K562 (cell line): ENCODE measurements around the gene RHOF. TPM values are rescaled to one million over a fixed set of nuclear protein-coding genes. Genes with fewer than 3 reads are reported as not detected.

Experiments
- BRCA1 ChIP-seq, 2 experiments: fragments of 450-650 bp in 1 of 2; sonication (generic) in 1 of 2; formaldehyde crosslinking in 1 of 2; IDR thresholded peaks; 2 replicates each; pipeline versions ENCODE4 v1.5.0 to v1.6.1; 2017 to 2020; ENCODE audit warnings: mild to moderate bottlenecking in 1 of 2, missing genetic modification reagents in 1 of 2
- CBX1 ChIP-seq: sonication (generic); IDR thresholded peaks from 2 replicates; pipeline ENCODE4 v1.6.1; 2016; ENCODE audit warnings: antibody characterized with exemption, low read depth, mild to moderate bottlenecking
- CHD2 ChIP-seq: IDR thresholded peaks from 2 replicates; pipeline ENCODE4 v1.6.1; 2011; ENCODE audit warnings: low read depth, low read length
- ELF1 ChIP-seq: fragments of 200-800 bp; sonication (Bioruptor generic); IDR thresholded peaks from 2 replicates; pipeline ENCODE4 v1.6.1; 2016; ENCODE audit warnings: missing genetic modification characterization, missing compliant biosample characterization
- FOXK1 ChIP-seq: sonication (generic); formaldehyde crosslinking; IDR thresholded peaks from 2 replicates; pipeline ENCODE4 v1.8.0; 2022; ENCODE audit warnings: missing genetic modification reagents, mild to moderate bottlenecking, borderline replicate concordance
- RBM14 ChIP-seq: fragments of 200-400 bp; formaldehyde crosslinking; IDR thresholded peaks from 2 replicates; pipeline ENCODE4 v1.6.1; 2018; ENCODE audit warnings: low read depth, mild to moderate bottlenecking, low read length, moderate library complexity, borderline replicate concordance; ENCODE audit not compliant: insufficient read depth
- RHOXF2B ChIP-seq: fragments of 250-450 bp; sonication (Bioruptor Pico); conservative IDR thresholded peaks from 2 replicates; pipeline ENCODE4 v1.5.1; 2021
- SRSF1 ChIP-seq: fragments of 200-400 bp; formaldehyde crosslinking; IDR thresholded peaks from 2 replicates; pipeline ENCODE4 v1.6.1; 2017; ENCODE audit warnings: mild to moderate bottlenecking, low read depth, low read length, moderate library complexity
- STAT5B ChIP-seq: fragments of 250-450 bp; sonication (Bioruptor Pico); IDR thresholded peaks from 2 replicates; pipeline ENCODE4 v1.8.0; 2021; ENCODE audit warnings: mild to moderate bottlenecking, inconsistent platforms
- ZFX ChIP-seq: sonication (generic); formaldehyde crosslinking; IDR thresholded peaks from 2 replicates; pipeline ENCODE4 v1.8.0; 2022; ENCODE audit warnings: mild to moderate bottlenecking, missing genetic modification reagents, moderate library complexity
- ZNF444 ChIP-seq: fragments of 250-450 bp; sonication (Bioruptor Pico); IDR thresholded peaks from 2 replicates; pipeline ENCODE4 v1.4.0; 2020; ENCODE audit warnings: mild to moderate bottlenecking, moderate library complexity
- polyA plus RNA-seq, 8 experiments: library from polyadenylated mRNA; depleted of rRNA in 4 of 8; stranded (reverse) in 5 of 8; unstranded in 3 of 8; fragments of >200 nt; fragmentation: Nextera tagmentation in 2 of 8; fragmentation: Illumina TruSeq in 1 of 8; extraction: Ambion mirVana in 2 of 8; extraction: Trizol in 1 of 8; gene quantifications; 2 replicates each; pipeline versions ENCODE4 v1.2.1 to v1.2.3, GENCODE V29; 2011 to 2014; ENCODE audit warnings: inconsistent platforms in 1 of 8, missing spikeins in 1 of 8
- total RNA-seq, 7 experiments: library from RNA; depleted of rRNA in 6 of 7; stranded (reverse); fragments of >200 nt in 6 of 7; fragmentation: Illumina TruSeq in 2 of 7; extraction: Trizol in 2 of 7; gene quantifications; 2 replicates each; pipeline versions ENCODE4 v1.2.1 to v1.2.3, GENCODE V29; 2011 to 2021; ENCODE audit warnings: low replicate concordance in 1 of 7
- TF ChIP-seq, protein P1 (sequence below): sonication (generic); formaldehyde crosslinking; IDR thresholded peaks from 2 replicates; pipeline ENCODE4 v1.8.1; 2022; ENCODE audit warnings: missing genetic modification reagents
- TF ChIP-seq, protein P2 (sequence below): fragments of 450-650 bp; formaldehyde crosslinking; IDR thresholded peaks from 2 replicates; pipeline ENCODE4 v1.4.0; 2020; ENCODE audit warnings: mild to moderate bottlenecking, moderate library complexity
- TF ChIP-seq, protein P3 (sequence below): sonication (generic); formaldehyde crosslinking; IDR thresholded peaks from 2 replicates; pipeline ENCODE4 v1.8.1; 2023; ENCODE audit warnings: mild to moderate bottlenecking, missing genetic modification reagents
- TF ChIP-seq, protein P4 (sequence below): fragments of 450-650 bp; IDR thresholded peaks from 2 replicates; pipeline ENCODE4 v1.6.1; 2016; ENCODE audit warnings: low read depth

Gene RHOF
- total and polyA plus RNA-seq, 9 of the 15 experiments (the other 6 are each of a cell fraction or from before 2014, with no cell fraction given) = 0.13 to 10.1 (median 4.0) TPM

DNA sequence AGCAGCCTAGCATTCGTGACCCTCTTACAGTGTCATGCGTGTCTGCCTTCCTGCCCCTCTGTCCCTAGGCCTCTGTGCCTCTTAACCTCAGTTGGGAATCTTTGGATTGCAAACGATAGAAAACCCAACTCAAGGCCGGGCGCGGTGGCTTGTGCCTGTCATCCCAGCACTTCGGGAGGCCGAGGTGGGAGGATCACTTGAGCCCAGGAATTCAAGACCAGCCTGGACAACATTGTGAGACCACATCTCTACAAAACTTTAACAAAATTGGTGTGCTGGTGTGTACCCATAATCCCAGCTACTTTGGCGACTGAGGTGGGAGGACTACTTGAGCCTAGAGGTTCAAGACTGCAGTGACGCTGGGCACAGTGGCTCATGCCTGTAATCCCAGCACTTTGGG is 44.2 kb downstream of the RHOF start (continued):
- TF ChIP-seq, protein P1, sequence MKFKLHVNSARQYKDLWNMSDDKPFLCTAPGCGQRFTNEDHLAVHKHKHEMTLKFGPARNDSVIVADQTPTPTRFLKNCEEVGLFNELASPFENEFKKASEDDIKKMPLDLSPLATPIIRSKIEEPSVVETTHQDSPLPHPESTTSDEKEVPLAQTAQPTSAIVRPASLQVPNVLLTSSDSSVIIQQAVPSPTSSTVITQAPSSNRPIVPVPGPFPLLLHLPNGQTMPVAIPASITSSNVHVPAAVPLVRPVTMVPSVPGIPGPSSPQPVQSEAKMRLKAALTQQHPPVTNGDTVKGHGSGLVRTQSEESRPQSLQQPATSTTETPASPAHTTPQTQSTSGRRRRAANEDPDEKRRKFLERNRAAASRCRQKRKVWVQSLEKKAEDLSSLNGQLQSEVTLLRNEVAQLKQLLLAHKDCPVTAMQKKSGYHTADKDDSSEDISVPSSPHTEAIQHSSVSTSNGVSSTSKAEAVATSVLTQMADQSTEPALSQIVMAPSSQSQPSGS (CRISPR knock-in tag) = no peak
- TF ChIP-seq, protein P2, sequence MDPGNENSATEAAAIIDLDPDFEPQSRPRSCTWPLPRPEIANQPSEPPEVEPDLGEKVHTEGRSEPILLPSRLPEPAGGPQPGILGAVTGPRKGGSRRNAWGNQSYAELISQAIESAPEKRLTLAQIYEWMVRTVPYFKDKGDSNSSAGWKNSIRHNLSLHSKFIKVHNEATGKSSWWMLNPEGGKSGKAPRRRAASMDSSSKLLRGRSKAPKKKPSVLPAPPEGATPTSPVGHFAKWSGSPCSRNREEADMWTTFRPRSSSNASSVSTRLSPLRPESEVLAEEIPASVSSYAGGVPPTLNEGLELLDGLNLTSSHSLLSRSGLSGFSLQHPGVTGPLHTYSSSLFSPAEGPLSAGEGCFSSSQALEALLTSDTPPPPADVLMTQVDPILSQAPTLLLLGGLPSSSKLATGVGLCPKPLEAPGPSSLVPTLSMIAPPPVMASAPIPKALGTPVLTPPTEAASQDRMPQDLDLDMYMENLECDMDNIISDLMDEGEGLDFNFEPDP (CRISPR knock-in tag) = no peak
- TF ChIP-seq ZFX (peak; percentile 45), FOXK1 (CRISPR knock-in tag) (no peak), STAT5B (CRISPR knock-in tag) (no peak), RHOXF2B (CRISPR knock-in tag) (no peak), RBM14 (no peak), ZNF444 (CRISPR knock-in tag) (no peak), BRCA1 (IDR thresholded peaks at IDR 0.05) (no peak), BRCA1 (CRISPR knock-in tag; IDR thresholded peaks at IDR 0.05) (no peak), SRSF1 (no peak), CBX1 (no peak), CHD2 (no peak), ELF1 (tag) (no peak)
- TF ChIP-seq, protein P3, sequence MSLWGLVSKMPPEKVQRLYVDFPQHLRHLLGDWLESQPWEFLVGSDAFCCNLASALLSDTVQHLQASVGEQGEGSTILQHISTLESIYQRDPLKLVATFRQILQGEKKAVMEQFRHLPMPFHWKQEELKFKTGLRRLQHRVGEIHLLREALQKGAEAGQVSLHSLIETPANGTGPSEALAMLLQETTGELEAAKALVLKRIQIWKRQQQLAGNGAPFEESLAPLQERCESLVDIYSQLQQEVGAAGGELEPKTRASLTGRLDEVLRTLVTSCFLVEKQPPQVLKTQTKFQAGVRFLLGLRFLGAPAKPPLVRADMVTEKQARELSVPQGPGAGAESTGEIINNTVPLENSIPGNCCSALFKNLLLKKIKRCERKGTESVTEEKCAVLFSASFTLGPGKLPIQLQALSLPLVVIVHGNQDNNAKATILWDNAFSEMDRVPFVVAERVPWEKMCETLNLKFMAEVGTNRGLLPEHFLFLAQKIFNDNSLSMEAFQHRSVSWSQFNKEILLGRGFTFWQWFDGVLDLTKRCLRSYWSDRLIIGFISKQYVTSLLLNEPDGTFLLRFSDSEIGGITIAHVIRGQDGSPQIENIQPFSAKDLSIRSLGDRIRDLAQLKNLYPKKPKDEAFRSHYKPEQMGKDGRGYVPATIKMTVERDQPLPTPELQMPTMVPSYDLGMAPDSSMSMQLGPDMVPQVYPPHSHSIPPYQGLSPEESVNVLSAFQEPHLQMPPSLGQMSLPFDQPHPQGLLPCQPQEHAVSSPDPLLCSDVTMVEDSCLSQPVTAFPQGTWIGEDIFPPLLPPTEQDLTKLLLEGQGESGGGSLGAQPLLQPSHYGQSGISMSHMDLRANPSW (CRISPR knock-in tag) = no peak
- TF ChIP-seq, protein P4, sequence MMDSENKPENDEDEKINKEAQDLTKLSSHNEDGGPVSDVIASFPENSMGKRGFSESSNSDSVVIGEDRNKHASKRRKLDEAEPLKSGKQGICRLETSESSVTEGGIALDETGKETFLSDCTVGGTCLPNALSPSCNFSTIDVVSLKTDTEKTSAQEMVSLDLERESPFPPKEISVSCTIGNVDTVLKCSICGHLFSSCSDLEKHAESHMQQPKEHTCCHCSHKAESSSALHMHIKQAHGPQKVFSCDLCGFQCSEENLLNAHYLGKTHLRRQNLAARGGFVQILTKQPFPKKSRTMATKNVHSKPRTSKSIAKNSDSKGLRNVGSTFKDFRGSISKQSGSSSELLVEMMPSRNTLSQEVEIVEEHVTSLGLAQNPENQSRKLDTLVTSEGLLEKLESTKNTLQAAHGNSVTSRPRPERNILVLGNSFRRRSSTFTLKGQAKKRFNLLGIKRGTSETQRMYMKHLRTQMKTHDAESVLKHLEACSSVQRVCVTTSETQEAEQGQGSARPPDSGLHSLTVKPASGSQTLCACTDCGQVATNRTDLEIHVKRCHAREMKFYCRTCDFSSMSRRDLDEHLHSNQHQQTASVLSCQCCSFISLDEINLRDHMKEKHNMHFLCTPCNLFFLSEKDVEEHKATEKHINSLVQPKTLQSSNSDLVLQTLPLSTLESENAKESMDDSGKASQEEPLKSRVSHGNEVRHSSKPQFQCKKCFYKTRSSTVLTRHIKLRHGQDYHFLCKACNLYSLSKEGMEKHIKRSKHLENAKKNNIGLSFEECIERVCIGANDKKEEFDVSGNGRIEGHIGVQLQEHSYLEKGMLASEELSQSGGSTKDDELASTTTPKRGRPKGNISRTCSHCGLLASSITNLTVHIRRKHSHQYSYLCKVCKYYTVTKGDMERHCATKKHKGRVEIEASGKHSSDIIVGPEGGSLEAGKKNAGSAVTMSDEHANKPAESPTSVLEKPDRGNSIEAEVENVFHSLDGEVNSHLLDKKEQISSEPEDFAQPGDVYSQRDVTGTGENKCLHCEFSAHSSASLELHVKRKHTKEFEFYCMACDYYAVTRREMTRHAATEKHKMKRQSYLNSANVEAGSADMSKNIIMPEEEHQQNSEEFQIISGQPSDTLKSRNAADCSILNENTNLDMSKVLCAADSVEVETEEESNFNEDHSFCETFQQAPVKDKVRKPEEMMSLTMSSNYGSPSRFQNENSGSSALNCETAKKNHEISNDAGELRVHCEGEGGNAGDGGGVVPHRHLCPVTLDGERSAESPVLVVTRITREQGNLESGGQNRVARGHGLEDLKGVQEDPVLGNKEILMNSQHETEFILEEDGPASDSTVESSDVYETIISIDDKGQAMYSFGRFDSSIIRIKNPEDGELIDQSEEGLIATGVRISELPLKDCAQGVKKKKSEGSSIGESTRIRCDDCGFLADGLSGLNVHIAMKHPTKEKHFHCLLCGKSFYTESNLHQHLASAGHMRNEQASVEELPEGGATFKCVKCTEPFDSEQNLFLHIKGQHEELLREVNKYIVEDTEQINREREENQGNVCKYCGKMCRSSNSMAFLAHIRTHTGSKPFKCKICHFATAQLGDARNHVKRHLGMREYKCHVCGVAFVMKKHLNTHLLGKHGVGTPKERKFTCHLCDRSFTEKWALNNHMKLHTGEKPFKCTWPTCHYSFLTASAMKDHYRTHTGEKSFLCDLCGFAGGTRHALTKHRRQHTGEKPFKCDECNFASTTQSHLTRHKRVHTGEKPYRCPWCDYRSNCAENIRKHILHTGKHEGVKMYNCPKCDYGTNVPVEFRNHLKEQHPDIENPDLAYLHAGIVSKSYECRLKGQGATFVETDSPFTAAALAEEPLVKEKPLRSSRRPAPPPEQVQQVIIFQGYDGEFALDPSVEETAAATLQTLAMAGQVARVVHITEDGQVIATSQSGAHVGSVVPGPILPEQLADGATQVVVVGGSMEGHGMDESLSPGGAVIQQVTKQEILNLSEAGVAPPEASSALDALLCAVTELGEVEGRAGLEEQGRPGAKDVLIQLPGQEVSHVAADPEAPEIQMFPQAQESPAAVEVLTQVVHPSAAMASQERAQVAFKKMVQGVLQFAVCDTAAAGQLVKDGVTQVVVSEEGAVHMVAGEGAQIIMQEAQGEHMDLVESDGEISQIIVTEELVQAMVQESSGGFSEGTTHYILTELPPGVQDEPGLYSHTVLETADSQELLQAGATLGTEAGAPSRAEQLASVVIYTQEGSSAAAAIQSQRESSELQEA = no peak
